ENCODE results near the gene GRM7. TPM values are rescaled to one million over a fixed set of nuclear protein-coding genes. Genes with fewer than 3 reads are reported as not detected.

Gene GRM7
- total and polyA plus RNA-seq, 2 experiments from 2014 or later = 1.7 to 2.7 TPM

DNA sequence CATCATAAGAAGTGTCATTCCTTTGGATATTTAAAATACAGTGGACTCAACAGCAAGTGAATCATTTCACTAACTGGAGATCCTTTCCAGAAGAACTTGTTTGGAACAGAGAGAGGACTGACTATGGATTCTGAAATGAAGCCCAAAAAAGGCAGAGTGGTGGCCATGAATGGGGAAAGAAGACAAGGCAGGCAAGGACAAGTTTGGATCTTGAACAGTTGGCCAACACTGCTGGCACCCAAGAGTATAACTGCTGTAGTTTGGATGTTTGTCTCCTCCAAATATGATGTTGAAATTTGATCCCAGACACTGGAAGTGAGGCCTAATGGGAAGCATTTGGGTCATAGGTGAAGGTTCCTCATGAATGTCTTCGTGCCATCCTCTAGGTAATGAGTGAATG is 686.9 kb downstream of the GRM7 start:
- TF ChIP-seq, protein P1, sequence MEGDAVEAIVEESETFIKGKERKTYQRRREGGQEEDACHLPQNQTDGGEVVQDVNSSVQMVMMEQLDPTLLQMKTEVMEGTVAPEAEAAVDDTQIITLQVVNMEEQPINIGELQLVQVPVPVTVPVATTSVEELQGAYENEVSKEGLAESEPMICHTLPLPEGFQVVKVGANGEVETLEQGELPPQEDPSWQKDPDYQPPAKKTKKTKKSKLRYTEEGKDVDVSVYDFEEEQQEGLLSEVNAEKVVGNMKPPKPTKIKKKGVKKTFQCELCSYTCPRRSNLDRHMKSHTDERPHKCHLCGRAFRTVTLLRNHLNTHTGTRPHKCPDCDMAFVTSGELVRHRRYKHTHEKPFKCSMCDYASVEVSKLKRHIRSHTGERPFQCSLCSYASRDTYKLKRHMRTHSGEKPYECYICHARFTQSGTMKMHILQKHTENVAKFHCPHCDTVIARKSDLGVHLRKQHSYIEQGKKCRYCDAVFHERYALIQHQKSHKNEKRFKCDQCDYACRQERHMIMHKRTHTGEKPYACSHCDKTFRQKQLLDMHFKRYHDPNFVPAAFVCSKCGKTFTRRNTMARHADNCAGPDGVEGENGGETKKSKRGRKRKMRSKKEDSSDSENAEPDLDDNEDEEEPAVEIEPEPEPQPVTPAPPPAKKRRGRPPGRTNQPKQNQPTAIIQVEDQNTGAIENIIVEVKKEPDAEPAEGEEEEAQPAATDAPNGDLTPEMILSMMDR (IDR thresholded peaks at IDR 0.05; ENCODE audit: poor library complexity) = no peak
- no peaks in the 10 kb centered on the region for H3K79me2 ChIP-seq
- no peak overlapping the region for H3K4me2 ChIP-seq
- H3K4me3 ChIP-seq = no peak overlapping the region
- H3K9me2 ChIP-seq (replicated peaks; ENCODE audit: insufficient read depth) = no peaks in the 10 kb centered on the region
- no peaks in the 10 kb centered on the region for H4K20me1 ChIP-seq (ENCODE audit: insufficient read depth, poor library complexity, severe bottlenecking)
- H3K27ac ChIP-seq = no peak overlapping the region
- H3K36me3 ChIP-seq (replicated peaks; ENCODE audit: insufficient read depth, low read depth) = no peaks in the 10 kb centered on the region
- DNase-seq (ENCODE audit: low spot score) = no peak
- no peak overlapping the region for H2AFZ ChIP-seq
- H3K9me3 ChIP-seq (ENCODE audit: low read depth) = peaks cover under 1% of the 10 kb centered on the region
- 95% methylated on average over 1 of the region's 1 CpG for WGBS (ENCODE audit: low lambda C conversion rate, missing lambda C conversion rate)
- H3K4me1 ChIP-seq (ENCODE audit: insufficient read depth) = no peaks in the 10 kb centered on the region
- no peaks in the 10 kb centered on the region for H3K27me3 ChIP-seq

DNA sequence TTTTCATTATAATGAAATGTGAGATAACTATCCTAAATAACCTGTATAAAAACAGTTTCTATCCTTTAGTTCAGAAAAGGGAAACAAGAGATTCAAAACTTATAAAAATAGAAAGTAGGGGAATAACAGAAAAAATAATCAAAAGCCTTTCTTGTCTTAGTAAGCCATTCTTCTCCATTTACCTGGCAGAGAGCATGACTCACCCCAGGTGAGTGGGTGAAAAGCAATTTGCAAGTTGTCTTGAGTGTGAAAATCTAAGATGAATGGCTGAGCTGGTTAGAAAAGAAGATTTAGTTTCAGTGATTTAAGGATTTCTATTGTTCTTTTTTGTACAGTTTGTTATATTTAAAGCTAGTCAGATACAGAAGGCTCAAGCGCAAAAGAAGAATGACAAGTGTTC is 702.0 kb downstream of the GRM7 start:
- H3K79me2 ChIP-seq = no peaks in the 10 kb centered on the region
- TF ChIP-seq, protein P1 (IDR thresholded peaks at IDR 0.05; ENCODE audit: poor library complexity) = no peak
- H3K4me3 ChIP-seq = no peak overlapping the region
- H3K4me1 ChIP-seq (ENCODE audit: insufficient read depth) = no peaks in the 10 kb centered on the region
- no peak for DNase-seq (ENCODE audit: low spot score)
- no peak overlapping the region for H2AFZ ChIP-seq
- WGBS (ENCODE audit: low lambda C conversion rate, missing lambda C conversion rate) = 97% methylated on average over 1 of the region's 1 CpG
- H3K9me2 ChIP-seq (replicated peaks; ENCODE audit: insufficient read depth) = no peaks in the 10 kb centered on the region
- no peaks in the 10 kb centered on the region for H3K27me3 ChIP-seq
- no peak overlapping the region for H3K27ac ChIP-seq
- no peaks in the 10 kb centered on the region for H3K9me3 ChIP-seq (ENCODE audit: low read depth)
- H3K36me3 ChIP-seq (replicated peaks; ENCODE audit: insufficient read depth, low read depth) = no peaks in the 10 kb centered on the region
- H4K20me1 ChIP-seq (ENCODE audit: insufficient read depth, poor library complexity, severe bottlenecking) = no peaks in the 10 kb centered on the region
- no peak overlapping the region for H3K4me2 ChIP-seq

DNA sequence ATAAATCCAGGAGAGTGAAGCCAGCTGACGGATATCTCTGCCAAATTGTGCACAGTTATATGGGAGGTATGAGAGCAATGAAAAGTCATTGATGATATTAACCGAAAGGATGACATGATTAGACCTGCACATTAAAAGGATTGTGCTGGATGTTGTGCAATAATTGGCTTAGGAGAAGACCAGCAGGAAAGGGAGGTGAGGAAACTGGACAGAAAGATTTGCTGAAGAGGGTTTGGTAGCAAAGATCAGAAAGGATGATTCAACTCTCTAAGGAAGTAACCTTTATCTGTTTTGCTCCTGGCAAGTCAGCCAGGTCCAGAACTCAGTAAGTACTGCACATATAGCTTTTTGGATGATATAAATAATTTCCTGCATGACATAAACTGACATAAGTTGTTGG is 704.7 kb downstream of the GRM7 start:
- Histone ChIP-seq H3K4me1 (ENCODE audit: insufficient read depth) (no peaks in the 10 kb centered on the region), H2AFZ (no peak overlapping the region), H3K4me3 (no peak overlapping the region), H3K9me2 (replicated peaks; ENCODE audit: insufficient read depth) (no peaks in the 10 kb centered on the region), H3K27me3 (no peaks in the 10 kb centered on the region), H3K9me3 (ENCODE audit: low read depth) (no peaks in the 10 kb centered on the region), H3K36me3 (replicated peaks; ENCODE audit: insufficient read depth, low read depth) (no peaks in the 10 kb centered on the region), H3K79me2 (no peaks in the 10 kb centered on the region), H3K4me2 (no peak overlapping the region), H4K20me1 (ENCODE audit: insufficient read depth, poor library complexity, severe bottlenecking) (no peaks in the 10 kb centered on the region), H3K27ac (no peak overlapping the region)
- TF ChIP-seq, protein P1 (IDR thresholded peaks at IDR 0.05; ENCODE audit: poor library complexity) = no peak
- DNase-seq (ENCODE audit: low spot score) = no peak
- WGBS (ENCODE audit: low lambda C conversion rate, missing lambda C conversion rate) = 95% methylated on average over 2 of the region's 2 CpGs

DNA sequence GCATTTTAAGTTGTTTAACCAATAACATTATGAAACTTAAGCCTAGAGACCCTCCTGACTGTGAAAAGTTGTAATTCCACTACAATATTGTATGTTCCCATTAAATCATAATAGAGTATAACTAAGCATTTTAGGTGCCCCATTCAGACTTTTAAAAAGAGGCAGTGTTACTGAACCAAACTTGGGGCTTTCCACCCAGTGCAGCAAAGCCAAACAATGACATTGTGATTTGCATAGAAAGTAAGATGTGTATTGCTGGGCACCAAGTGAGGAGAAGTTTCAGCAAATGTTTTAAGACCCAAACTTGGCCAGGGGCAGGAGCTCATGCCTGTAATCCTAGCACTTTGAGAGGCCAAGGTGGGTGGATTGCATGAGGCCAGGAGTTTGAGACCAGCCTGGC is 706.2 kb downstream of the GRM7 start:
- no peaks in the 10 kb centered on the region for H3K79me2 ChIP-seq
- no peak overlapping the region for H3K27ac ChIP-seq

More for the DNA sequence above, 706.2 kb downstream of the GRM7 start:
- no peak for DNase-seq (ENCODE audit: low spot score)
- Histone ChIP-seq H3K4me1 (ENCODE audit: insufficient read depth) (no peaks in the 10 kb centered on the region), H3K9me2 (replicated peaks; ENCODE audit: insufficient read depth) (no peaks in the 10 kb centered on the region), H3K4me3 (no peak overlapping the region), H3K27me3 (no peaks in the 10 kb centered on the region), H3K36me3 (replicated peaks; ENCODE audit: insufficient read depth, low read depth) (no peaks in the 10 kb centered on the region), H2AFZ (no peak overlapping the region), H3K4me2 (no peak overlapping the region), H3K9me3 (ENCODE audit: low read depth) (no peaks in the 10 kb centered on the region), H4K20me1 (ENCODE audit: insufficient read depth, poor library complexity, severe bottlenecking) (no peaks in the 10 kb centered on the region)
- TF ChIP-seq EZH2phosphoT487 (IDR thresholded peaks at IDR 0.05; ENCODE audit: low read depth, severe bottlenecking, unreplicated experiment) (no peak), EZH2 (IDR thresholded peaks at IDR 0.05; ENCODE audit: borderline replicate concordance) (no peak)
- TF ChIP-seq, protein P1 (IDR thresholded peaks at IDR 0.05; ENCODE audit: poor library complexity) = no peak
